T-helper 22 cell (primary cell): ENCODE measurements around the gene ERBB4.

Experiments
- DNase-seq: peaks from one replicate; pipeline ENCODE4 v3.0.0-alpha.2; 2020; ENCODE audit warnings: low read depth

Gene ERBB4

GRCh38 chr2:212364112-212364985, 174.3 kb downstream of the ERBB4 start:
- DNase-seq: no peak

- DNase-seq: no peak
Observed at GRCh38 chr2:212361174-212361756, 177.3 kb downstream of the ERBB4 start.

GRCh38 chr2:212360068-212360460, 178.5 kb downstream of the ERBB4 start:
- DNase-seq: no peak

- DNase-seq: no peak
Observed at GRCh38 chr2:212359425-212360067, 179.1 kb downstream of the ERBB4 start.

GRCh38 chr2:212357606-212358005, 181.0 kb downstream of the ERBB4 start:
- no peak for DNase-seq

GRCh38 chr2:212354382-212354781, 184.2 kb downstream of the ERBB4 start:
- DNase-seq: no peak

GRCh38 chr2:212348501-212348900, 190.1 kb downstream of the ERBB4 start:
- no peak for DNase-seq

GRCh38 chr2:212346865-212347264, 191.7 kb downstream of the ERBB4 start:
- DNase-seq: no peak

GRCh38 chr2:212345966-212346365, 192.6 kb downstream of the ERBB4 start:
- DNase-seq: no peak

GRCh38 chr2:212344131-212344530, 194.5 kb downstream of the ERBB4 start:
- DNase-seq: no peak

- no peak for DNase-seq
Observed at GRCh38 chr2:212343167-212343566, 195.4 kb downstream of the ERBB4 start.

GRCh38 chr2:212337486-212338343, 200.9 kb downstream of the ERBB4 start:
- DNase-seq: no peak

GRCh38 chr2:212337036-212337435, 201.6 kb downstream of the ERBB4 start:
- no peak for DNase-seq

GRCh38 chr2:212330263-212330662, 208.3 kb downstream of the ERBB4 start:
- DNase-seq: no peak

- no peak for DNase-seq
Observed at GRCh38 chr2:212328712-212329496, 209.7 kb downstream of the ERBB4 start.

GRCh38 chr2:212328136-212328535, 210.5 kb downstream of the ERBB4 start:
- no peak for DNase-seq

- no peak for DNase-seq
Observed at GRCh38 chr2:212327171-212327809, 211.3 kb downstream of the ERBB4 start.

GRCh38 chr2:212318636-212319035, 220.0 kb downstream of the ERBB4 start:
- DNase-seq: no peak

GRCh38 chr2:212314680-212315079, 223.9 kb downstream of the ERBB4 start:
- DNase-seq: no peak

GRCh38 chr2:212311807-212312404, 226.7 kb downstream of the ERBB4 start:
- DNase-seq: no peak
